Prostate gland (tissue), 2 donors: ENCODE results near the gene HMGXB3.

Experiments
- CTCF ChIP-seq, 4 experiments: fragments of 200-600 bp in 2 of 4; fragments of 450-650 bp in 2 of 4; sonication (generic) in 2 of 4; IDR thresholded peaks; 1 replicate in 3 of 4; 2 replicates in 1 of 4; pipeline ENCODE4 v1.5.1; 2016 to 2019; ENCODE audit warnings: antibody characterized with exemption in 4 of 4, mild to moderate bottlenecking in 2 of 4, moderate library complexity in 2 of 4
- POLR2A ChIP-seq: fragments of 450-650 bp; IDR thresholded peaks from one replicate; pipeline ENCODE4 v1.6.1; 2016; ENCODE audit warnings: antibody characterized with exemption, mild to moderate bottlenecking

- TF ChIP-seq CTCF (IDR thresholded peaks at IDR 0.05) (no peak), POLR2A (no peak)
Measured at GRCh38 chr5:150075233-150075632, 74.7 kb downstream of the HMGXB3 start.
